Measurements from ENCODE around the gene KCTD1.

GRCh38 chr18:26419746-26420145, 128.6 kb downstream of the KCTD1 start:
- no peak for TF ChIP-seq CTCF (IDR thresholded peaks at IDR 0.05)
- no peak for TF ChIP-seq POLR2AphosphoS5 (IDR thresholded peaks at IDR 0.05)
- TF ChIP-seq EP300 (IDR thresholded peaks at IDR 0.05), result no peak

All from stomach (tissue), 4 donors.